ENCODE measurements around the gene GHRH.

GHRH gene

GRCh38 chr20:37288091-37288490 is 26.5 kb upstream of the GHRH start:
- no peak for TF ChIP-seq USF1 (IDR thresholded peaks at IDR 0.05)

GRCh38 chr20:37285664-37286374 is 24.2 kb upstream of the GHRH start:
- TF ChIP-seq EGR1 (IDR thresholded peaks at IDR 0.05), result no peak
- no peak for TF ChIP-seq YY1 (IDR thresholded peaks at IDR 0.05; ENCODE audit: low read depth)
- no peak for TF ChIP-seq TAF1 (IDR thresholded peaks at IDR 0.05; ENCODE audit: low read depth)
- no peak for TF ChIP-seq RAD21 (IDR thresholded peaks at IDR 0.05; ENCODE audit: low read depth)
- no peak for TF ChIP-seq USF1 (IDR thresholded peaks at IDR 0.05)
- TF ChIP-seq EP300 (IDR thresholded peaks at IDR 0.05; ENCODE audit: borderline replicate concordance), result no peak
- TF ChIP-seq ZBTB7A (IDR thresholded peaks at IDR 0.05; ENCODE audit: low read depth), result no peak
- TF ChIP-seq TCF12 (IDR thresholded peaks at IDR 0.05; ENCODE audit: low read depth), result no peak
- TF ChIP-seq TEAD4 (IDR thresholded peaks at IDR 0.05), result no peak
- TF ChIP-seq MAX (IDR thresholded peaks at IDR 0.05), result no peak
- no peak for TF ChIP-seq REST (IDR thresholded peaks at IDR 0.05; ENCODE audit: low read depth)
- TF ChIP-seq NFIC (IDR thresholded peaks at IDR 0.05), result no peak
- TF ChIP-seq CEBPB (IDR thresholded peaks at IDR 0.05), result no peak
- TF ChIP-seq FOXM1 (IDR thresholded peaks at IDR 0.05; ENCODE audit: borderline replicate concordance, low read depth), result no peak
- no peak for TF ChIP-seq CREB1 (IDR thresholded peaks at IDR 0.05; ENCODE audit: low read depth)

- TF ChIP-seq RAD21 (IDR thresholded peaks at IDR 0.05; ENCODE audit: low read depth) (no peak), CREB1 (IDR thresholded peaks at IDR 0.05; ENCODE audit: low read depth) (no peak), MAX (IDR thresholded peaks at IDR 0.05) (no peak), NFIC (IDR thresholded peaks at IDR 0.05) (no peak), CEBPB (IDR thresholded peaks at IDR 0.05) (no peak), REST (IDR thresholded peaks at IDR 0.05; ENCODE audit: low read depth) (no peak), EGR1 (IDR thresholded peaks at IDR 0.05) (no peak), FOXM1 (IDR thresholded peaks at IDR 0.05; ENCODE audit: borderline replicate concordance, low read depth) (no peak), TEAD4 (IDR thresholded peaks at IDR 0.05) (no peak), ZBTB7A (IDR thresholded peaks at IDR 0.05; ENCODE audit: low read depth) (no peak), YY1 (IDR thresholded peaks at IDR 0.05; ENCODE audit: low read depth) (no peak), EP300 (IDR thresholded peaks at IDR 0.05; ENCODE audit: borderline replicate concordance) (no peak), TAF1 (IDR thresholded peaks at IDR 0.05; ENCODE audit: low read depth) (no peak)
These were observed 23.1 kb upstream of the GHRH start for GRCh38 chr20:37284691-37285161.

- no peak for TF ChIP-seq RAD21 (IDR thresholded peaks at IDR 0.05; ENCODE audit: low read depth)
- TF ChIP-seq CEBPB (IDR thresholded peaks at IDR 0.05), result no peak
- no peak for TF ChIP-seq NFIC (IDR thresholded peaks at IDR 0.05)
- TF ChIP-seq ZBTB7A (IDR thresholded peaks at IDR 0.05; ENCODE audit: low read depth), result no peak
- no peak for TF ChIP-seq CREB1 (IDR thresholded peaks at IDR 0.05; ENCODE audit: low read depth)
- TF ChIP-seq MAX (IDR thresholded peaks at IDR 0.05), result no peak
- no peak for TF ChIP-seq EP300 (IDR thresholded peaks at IDR 0.05; ENCODE audit: borderline replicate concordance)
These were observed 22.0 kb upstream of the GHRH start for GRCh38 chr20:37283530-37284195.

GRCh38 chr20:37282556-37282955 is 20.9 kb upstream of the GHRH start:
- no peak for TF ChIP-seq TAF1 (IDR thresholded peaks at IDR 0.05; ENCODE audit: low read depth)
- no peak for TF ChIP-seq YY1 (IDR thresholded peaks at IDR 0.05; ENCODE audit: low read depth)
- TF ChIP-seq FOXM1 (IDR thresholded peaks at IDR 0.05; ENCODE audit: borderline replicate concordance, low read depth), result no peak
- TF ChIP-seq RAD21 (IDR thresholded peaks at IDR 0.05; ENCODE audit: low read depth), result peak; percentile 35
- no peak for TF ChIP-seq CEBPB (IDR thresholded peaks at IDR 0.05)
- TF ChIP-seq MAX (IDR thresholded peaks at IDR 0.05), result no peak
